GM21381 (cell line): Measurements from ENCODE around the gene VEZT.
"Not testable (repeated sequence)": the region's sequence is repeated elsewhere in the genome, so short reads cannot be mapped to it uniquely, and the experiment has no call there.

Experiments
- ATAC-seq: cut with Tn5 transposase; IDR thresholded peaks from one replicate; pipeline ENCODE4 v1.9.1; 2021; ENCODE audit warnings: mild to moderate bottlenecking, moderate library complexity; ENCODE audit not compliant: unreplicated experiment

The VEZT gene, protein sequence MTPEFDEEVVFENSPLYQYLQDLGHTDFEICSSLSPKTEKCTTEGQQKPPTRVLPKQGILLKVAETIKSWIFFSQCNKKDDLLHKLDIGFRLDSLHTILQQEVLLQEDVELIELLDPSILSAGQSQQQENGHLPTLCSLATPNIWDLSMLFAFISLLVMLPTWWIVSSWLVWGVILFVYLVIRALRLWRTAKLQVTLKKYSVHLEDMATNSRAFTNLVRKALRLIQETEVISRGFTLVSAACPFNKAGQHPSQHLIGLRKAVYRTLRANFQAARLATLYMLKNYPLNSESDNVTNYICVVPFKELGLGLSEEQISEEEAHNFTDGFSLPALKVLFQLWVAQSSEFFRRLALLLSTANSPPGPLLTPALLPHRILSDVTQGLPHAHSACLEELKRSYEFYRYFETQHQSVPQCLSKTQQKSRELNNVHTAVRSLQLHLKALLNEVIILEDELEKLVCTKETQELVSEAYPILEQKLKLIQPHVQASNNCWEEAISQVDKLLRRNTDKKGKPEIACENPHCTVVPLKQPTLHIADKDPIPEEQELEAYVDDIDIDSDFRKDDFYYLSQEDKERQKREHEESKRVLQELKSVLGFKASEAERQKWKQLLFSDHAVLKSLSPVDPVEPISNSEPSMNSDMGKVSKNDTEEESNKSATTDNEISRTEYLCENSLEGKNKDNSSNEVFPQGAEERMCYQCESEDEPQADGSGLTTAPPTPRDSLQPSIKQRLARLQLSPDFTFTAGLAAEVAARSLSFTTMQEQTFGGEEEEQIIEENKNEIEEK

DNA sequence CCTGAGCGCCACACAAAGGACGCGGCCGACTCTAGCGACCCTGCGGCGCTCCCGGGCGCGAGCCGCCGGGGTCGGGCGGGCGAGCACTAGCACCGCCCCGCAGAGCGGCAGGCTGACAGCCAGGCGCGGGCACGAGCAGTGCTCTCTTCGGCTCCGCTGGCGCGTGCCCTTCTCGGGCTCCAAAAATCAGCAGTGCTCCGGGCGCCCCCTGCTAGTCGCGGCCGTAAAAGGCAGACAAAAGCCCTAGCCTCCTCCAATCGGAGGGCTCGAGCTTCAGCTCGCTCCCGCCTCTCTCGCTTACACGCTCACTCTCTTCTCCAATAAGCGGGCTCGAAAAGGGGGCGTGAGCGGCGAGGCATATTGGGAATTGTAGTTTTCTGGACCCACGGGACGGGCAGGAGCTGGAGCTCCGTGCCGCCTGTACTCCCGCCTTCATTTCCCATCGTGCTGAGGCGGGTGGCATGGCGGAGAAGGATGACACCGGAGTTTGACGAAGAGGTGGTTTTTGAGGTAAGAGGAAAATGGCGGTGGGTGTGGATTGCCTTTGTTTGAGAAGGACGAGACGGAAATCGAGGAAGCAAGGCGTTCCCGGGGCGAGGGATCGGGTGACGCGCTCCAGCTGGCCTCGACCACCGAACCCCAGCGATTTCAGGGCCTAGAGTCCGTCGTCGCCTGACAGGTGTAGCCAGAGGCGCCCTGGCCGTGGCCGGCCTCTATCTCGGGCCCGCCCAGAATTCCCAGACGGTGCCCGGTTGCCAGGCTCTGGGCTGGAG lies at the start of gene VEZT, which contains the start of gene FGD6:
VEZT (plus strand) TSS at position 431 of the 773 bp plus-strand sequence; CDS start at position 475, 44 bp downstream.
FGD6 (minus strand) TSS at position 91 of the 773 bp plus-strand sequence. CDS start 227 bp downstream, outside the sequence.
- ATAC-seq: peak; percentile 95

DNA sequence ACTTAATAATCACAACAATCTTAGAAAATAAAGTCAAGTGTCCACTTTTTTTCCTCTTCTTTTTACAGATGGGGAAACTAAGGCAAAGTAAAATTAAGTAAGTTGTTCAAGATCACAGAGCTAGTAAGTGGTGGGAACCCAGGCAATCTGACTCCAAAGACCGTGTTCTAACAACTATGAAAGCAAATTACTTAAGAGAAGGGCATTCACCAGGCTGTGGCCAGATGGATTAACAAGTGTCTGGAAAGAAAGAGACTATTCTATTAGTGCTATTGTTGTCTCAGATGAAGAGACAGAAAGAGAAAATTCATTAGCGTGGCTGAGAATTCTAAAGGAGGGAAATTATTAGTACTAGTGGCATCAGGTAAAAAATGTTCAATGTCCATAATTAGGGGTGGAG lies 48.9 kb upstream of the VEZT start:
- ATAC-seq: no peak

DNA sequence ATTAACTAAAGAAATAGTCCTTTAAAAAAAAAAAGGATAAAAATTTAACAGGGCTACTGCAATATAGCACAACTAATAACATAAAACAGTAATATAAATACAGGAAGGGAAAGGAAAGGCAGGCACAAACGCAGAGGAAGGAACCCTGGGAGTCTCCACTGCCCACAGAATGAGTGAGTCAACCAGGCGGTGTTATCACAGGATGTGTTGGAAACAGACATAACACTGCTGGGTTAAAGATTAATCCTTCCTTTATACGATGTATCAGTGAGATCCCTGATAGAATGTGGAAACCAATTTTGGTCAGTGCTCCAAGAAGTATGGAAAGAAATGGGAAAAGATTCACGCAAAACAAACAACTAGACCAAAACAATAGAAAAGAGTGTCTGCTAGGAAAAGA lies 48.2 kb upstream of the VEZT start:
- no peak for ATAC-seq

DNA sequence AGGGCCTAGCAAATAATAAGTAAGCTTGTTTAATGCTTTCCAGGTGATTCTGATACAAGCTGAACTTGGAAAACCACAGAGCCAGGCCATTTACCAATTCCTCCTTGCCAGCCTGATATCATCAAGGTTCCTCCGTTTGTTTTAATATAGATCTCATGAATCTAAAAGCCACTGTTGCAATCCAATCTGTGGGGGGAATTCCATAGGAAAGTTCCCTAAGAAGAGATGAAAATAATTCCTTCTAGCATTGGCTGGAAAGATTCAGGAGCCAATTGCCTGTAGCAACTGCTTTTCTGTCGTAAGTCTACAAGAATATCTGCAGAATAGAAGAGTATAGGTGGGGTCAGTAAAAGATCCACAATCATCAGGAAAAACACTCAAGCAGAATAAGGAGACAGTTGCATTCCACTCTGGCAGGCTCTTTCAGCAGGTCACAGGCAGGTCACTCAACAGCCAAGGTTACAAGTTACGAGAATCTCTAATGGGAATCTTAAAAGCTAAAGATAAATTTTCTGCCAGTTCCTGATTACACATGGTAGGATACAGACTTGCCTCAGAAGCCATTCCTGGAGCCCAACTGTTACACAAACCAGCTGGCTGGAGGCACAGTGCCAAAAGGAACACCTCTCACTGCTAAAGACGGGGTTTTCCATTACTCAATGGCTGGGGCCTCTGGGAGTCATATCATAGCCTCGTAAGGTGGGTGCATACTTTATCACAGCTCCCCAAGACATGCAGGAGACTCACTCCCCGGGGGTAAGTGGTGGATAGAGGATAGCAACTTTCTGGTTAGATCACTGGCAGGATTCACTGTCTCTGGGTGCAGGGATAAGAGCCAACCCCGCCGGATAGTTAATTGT lies 44.0 kb upstream of the VEZT start:
- no peak for ATAC-seq

DNA sequence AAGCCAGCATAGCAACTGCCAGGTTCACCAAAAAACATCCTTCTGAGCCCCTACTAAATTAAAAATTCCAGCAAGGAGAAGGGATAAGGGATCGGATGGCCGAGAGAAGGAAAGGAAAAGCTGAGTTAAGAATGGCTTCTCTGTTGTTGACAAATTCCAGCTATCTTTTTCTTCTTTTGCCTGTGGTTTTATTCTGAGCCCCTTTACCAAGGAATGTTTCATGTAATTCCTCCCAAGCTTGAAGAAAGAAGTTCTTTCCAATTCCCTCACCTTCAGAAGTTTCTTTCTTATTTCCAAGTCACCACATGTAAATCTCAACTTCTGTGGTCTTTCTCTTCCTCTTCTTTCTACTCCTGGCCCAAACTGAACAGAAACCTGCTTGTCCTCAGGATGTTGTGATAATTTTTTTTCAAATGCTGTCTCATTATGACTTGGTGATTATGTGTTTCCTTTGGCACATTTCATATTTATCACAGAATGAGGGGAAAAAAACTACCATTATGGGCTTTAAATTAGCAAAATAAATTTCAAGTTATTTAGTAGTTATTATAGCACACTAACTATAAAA lies 40.3 kb upstream of the VEZT start:
- ATAC-seq: no peak

DNA sequence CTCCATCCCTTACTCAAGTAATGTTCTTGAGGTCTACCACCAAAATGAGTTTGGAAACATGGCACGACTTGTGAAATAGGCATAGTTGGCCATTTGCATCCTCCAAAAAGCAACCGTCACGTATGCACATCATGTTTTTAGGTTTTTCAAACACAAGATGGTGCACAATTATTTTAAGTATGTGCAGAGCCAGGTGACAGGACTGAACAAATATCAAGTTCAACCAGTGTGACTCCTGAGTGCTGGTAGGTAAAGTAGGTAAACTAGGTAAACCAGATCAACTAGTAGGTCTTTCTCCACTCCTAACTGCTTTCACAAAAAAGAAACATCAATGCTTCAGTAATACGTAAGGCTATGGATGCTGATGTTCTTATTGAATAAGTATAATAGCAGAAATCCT lies 39.5 kb upstream of the VEZT start:
- ATAC-seq: no peak

DNA sequence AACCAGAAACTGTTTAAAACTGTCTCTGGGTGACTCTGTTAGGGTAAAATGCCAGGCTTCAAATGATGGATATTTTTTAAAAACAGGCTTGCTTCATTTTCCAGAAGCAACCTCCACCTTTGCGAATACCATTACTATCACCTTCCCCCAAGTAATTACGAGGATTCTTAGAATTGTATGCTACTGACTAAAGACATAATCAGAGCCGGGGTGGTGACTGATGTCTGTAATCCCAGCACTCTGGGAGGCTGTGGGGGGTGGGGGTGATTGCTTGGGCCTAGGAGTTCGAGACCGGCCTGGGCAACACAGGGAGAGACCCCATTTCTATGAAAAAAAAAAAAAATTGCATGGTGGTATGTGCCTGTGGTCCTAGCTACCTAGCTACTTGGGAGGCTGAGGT lies 38.6 kb upstream of the VEZT start:
- no peak for ATAC-seq

DNA sequence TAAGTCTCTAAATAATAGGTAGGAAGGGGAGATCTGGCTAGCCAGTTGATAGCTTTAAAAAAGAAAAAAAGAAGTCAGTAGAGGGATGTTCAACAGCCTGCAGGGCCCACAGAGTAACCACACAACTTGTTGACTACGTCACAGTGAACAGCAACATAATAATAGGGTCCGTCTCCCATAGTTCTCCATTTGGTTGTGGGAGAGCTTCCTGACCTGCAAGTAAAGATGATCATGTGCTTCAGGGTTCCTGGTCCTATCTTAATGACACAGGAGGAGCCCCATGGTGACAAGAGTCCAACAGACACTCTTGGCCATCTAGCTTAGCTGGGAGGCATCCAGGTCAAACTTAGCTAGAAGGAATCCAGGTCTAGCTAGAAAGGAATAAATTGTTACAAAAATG lies 36.5 kb upstream of the VEZT start:
- no peak for ATAC-seq

DNA sequence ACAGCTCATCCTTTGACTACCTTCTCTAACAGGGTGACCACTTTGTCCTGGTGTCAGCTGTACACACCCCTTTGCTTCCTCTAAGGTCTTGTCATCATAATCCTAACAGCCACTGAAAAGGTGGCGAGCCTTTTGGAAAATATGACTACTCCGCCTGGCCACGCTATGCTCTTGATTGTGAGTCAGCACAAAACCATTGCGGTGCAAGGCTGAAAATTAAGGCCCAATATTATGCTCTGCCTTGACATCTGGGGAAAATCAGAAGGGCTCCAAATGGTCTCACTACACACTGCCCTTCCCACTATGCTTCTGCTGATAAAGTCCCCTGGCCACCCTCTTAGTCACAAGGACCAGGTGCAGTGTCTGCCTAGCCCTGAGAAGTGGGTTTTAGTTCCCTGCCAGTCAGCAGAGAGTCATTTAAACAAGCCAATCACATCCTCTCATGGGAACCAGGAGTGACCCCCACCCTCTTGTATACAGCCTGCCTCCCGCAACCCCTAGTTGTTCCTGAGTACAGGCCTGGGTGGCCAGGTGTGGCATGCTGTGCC lies 34.7 kb upstream of the VEZT start:
- ATAC-seq: no peak

DNA sequence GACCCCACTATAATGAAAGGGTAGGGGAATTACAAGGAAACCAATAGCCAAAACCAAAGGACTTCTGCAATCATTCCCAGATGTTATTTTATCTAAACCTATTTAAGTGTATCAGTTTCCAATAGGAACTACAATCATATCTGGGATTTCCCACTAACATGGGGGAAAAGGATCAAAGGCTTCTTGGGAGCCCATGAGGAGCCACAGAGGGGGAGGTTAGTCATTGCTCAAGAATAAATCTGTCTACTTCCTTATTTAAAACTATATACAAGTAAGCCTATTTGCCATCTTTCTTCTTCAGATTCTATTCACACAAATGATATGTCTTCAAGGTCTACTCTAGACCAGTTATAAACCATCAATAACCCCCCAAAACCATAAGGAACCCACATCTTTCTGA lies 33.5 kb upstream of the VEZT start:
- ATAC-seq: no peak

DNA sequence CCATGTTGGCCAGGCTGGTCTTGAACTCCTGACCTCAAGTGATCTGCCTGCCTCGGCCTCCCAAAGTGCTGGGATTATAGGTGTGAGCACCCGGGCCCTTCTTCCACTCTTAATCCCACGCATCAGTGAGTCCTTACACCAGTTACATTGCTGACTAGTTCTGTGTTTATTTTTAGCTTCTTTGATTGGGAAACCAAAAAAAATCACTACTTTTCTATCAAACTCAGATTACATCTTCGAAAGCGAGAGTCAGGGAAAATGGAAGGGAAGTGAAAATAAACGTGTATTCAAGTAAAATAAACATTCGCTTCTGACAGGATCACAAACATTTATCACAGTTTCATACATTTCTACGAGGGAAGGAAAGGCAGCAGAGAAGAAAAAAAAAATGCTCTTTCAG lies 32.5 kb upstream of the VEZT start:
- ATAC-seq: no peak

DNA sequence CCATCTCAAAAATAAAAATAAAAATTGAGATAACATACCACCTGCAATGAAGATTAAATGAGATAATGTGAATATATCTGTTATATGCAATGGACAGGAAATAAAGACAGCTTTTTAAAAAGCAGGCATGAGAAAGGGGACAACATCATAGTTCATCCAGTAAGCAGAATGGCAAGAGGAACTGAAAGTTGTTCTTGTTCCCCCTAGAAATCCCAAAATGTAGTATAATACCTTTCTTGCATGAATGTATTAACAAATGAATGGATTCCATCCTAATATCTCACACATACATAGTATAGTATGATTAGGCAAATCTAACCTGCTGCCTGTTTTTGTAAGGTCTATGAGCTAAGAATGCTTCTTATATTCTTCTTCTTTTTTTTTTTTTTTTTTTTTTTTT lies 31.8 kb upstream of the VEZT start:
- ATAC-seq: no peak

DNA sequence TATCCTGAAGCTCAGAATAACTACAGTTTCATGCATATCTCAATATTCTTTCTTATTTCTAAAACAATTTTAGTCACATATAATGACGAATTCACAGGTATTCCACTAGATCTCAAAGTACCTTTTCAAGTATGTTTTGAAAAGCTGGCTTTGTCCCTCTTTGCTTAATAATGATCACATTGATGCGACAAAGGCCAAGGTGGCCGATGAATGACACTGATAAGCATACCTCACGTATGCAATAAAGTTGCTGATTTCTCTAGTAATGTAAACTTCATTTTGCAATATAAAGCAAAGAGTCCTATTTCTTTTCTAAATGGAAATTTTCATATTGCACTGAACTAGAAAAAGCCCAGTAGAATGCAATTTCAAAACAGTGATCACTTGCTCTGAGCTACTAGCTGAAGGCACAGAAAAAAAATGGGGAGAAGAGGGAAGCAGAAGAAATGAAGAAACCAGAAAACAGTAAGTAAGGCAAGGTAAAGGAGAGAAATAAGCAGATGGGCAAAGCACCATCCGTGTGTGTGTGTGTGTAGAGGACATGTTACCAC lies 29.7 kb upstream of the VEZT start:
- no peak for ATAC-seq

DNA sequence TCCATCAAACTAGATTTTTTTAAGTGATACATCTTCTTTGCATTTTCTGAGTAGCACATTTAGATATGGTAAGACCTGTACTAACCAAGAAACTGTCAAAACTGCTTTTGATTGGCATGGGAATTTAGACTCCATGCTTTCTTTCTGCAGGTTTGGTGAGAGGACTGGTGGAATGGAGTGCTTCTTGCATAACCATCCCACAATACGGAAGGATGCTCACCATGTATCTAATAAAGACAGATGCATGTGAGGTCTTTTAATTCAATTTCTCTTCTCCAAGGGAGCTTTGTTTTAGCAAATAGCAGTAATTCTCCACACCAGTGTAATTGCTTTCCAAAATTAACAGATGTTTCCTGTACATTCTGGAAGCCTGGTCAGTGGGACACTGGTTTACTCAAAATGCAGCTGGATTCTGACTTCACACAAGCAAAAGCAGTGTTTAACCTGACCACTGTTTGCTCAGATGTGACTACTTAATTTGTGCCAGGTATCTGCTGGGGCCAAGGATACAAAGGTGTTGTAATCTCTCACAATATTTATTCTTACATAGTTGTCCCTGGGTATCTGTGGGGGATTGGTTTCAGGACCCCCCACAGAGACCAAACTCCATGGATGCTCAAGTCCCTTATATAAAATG lies 26.4 kb upstream of the VEZT start:
- ATAC-seq: no peak

DNA sequence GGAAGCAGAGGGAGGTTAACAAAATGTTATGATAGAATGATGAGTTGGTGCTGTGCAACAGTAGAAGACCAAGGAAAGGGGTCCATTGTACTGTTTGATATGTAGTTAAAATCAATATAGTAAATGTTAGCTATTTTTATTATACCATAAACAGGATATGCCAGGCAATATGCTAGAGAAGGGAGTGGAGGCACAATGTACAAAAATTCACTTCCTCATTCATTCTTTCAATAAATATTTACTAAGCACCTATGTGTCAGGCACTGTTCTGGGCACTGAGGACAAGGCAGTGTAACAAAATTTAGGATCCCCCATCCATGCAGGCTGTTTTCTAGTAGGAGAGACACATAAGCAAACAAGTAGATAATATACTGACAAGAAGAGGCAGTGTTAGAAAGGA lies 25.3 kb upstream of the VEZT start:
- ATAC-seq: no peak

DNA sequence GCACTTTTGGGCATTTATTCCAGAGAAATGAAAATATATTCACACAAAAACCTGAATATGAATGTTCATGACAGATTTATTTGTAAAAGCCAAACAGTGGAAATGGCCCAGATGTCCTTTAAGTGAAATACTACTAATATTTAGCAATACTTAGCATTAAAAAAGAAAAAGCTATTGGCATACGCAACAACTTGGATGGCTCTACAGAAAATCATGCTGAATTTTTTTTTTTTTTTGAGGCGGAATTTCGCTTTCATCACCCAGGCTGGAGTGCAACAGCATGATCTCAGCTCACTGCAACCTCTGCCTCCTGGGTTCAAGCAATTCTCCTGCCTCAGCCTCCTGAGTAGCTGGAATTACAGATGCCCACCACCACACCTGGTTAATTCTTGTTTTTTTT lies 24.5 kb upstream of the VEZT start:
- ATAC-seq: no peak

DNA sequence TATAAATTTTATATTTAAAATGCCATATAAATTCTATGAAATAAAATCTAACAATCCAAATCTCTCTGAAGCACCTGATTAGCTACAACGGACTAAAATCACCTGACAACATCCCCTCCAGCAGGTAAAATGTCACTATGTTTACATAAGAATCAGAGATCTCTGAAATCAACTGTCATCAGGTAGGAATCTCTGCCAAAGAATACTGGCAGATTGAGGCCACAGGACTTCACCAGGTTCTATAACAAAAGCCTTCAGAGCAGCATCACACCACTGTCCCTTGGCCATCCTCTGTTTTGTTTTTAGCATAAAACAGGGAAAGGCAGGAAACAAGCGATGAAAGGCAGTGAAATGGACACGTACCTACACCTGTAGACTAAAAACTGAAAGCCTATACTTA lies 22.5 kb upstream of the VEZT start:
- ATAC-seq: no peak

DNA sequence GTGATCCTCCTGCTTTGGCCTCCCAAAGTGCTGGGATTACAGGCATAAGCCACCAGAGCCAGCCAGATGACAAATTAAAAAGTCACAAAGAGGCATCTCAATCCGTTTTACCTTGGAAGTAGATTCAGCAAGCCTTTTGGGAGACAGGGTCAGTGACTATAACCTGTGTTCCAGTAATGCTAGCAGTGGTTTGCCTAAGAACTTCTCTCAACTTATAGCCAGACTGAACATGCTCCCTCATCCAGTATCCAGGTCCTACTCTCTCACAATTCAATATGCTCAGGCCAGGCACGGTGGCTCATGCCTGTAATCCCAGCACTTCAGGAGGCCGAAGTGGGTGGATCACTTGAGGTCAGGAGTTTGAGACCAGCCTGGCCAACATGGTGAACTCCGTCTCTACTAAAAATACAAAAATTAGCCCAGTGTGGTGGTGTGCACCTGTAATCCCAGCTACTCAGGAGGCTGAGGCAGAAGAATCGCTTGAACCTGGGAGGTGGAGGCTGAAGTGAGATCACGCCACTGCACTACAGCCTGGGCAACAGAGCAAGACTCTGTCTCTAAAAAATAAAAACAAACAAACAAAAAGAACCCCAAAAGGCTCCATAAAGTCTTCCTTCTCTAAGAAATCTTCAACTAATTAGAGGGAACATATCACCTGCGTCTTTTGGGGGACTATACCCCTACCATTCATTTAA lies 20.6 kb upstream of the VEZT start:
- not testable (repeated sequence) for ATAC-seq
